ENCODE data around the gene HDAC1.

- TF ChIP-seq POLR2A (IDR thresholded peaks at IDR 0.05; ENCODE audit: low read length), result no peak
- no peak for TF ChIP-seq GATA1 (IDR thresholded peaks at IDR 0.05; ENCODE audit: low read depth, low read length)
These were observed 25.0 kb downstream of the HDAC1 start for GRCh38 chr1:32316903-32317277.

Measured in erythroblast (primary cell).